GM12874 (cell line): ENCODE measurements around the gene BBC3.

Experiments used
- TF ChIP-seq, protein P1 (sequence below): IDR thresholded peaks from 2 replicates; pipeline ENCODE4 v1.5.1; 2011; ENCODE audit warnings: low read depth, mild to moderate bottlenecking, control low read depth, low read length, moderate library complexity; ENCODE audit not compliant: insufficient read depth

Gene BBC3

DNA sequence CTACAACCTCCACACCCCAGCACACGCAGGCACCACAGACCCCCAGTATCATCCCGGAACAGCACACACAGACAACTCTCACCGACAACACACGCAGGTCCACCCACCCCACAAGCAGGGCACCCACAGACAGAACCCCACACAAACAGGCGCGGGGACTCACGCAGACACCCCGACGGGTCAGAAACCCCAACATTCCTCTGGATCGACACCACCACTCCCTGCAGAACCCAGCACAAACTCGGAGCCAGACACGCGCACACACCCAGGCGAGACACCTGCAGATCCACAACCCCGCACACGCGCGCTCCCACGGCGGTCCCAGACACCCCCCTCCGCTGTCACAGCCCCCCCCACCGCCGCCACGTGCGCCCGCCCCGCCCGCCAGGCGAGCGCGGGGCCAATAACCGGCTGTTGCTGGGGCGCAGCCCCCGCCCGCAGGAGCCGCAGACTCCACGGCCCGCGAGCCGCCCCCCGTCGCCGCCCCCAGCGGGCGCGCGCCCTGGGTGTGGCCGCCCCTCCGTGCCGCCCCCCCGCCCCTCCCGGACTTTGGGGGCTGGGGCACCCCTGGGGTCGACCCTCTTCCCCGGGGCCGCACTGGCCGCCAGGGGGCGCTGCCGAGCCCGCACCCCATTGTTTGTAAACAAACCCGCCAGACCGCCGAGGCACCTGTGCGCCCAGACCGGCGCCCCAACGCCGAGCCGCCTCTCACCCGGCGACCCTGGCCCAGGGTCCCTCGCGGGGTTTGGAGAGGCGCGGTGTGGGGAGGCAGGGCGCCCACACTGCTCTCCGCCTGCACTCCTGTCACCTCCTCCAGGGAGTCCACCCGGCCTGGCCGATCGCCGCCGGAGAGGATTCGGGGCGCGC is 712 bp downstream of the BBC3 start:
- TF ChIP-seq, protein P1, sequence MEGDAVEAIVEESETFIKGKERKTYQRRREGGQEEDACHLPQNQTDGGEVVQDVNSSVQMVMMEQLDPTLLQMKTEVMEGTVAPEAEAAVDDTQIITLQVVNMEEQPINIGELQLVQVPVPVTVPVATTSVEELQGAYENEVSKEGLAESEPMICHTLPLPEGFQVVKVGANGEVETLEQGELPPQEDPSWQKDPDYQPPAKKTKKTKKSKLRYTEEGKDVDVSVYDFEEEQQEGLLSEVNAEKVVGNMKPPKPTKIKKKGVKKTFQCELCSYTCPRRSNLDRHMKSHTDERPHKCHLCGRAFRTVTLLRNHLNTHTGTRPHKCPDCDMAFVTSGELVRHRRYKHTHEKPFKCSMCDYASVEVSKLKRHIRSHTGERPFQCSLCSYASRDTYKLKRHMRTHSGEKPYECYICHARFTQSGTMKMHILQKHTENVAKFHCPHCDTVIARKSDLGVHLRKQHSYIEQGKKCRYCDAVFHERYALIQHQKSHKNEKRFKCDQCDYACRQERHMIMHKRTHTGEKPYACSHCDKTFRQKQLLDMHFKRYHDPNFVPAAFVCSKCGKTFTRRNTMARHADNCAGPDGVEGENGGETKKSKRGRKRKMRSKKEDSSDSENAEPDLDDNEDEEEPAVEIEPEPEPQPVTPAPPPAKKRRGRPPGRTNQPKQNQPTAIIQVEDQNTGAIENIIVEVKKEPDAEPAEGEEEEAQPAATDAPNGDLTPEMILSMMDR = peak; percentile 89

- TF ChIP-seq, protein P1 = no peak
Measured at GRCh38 chr19:47229676-47230053, 1.3 kb downstream of the BBC3 start.

DNA sequence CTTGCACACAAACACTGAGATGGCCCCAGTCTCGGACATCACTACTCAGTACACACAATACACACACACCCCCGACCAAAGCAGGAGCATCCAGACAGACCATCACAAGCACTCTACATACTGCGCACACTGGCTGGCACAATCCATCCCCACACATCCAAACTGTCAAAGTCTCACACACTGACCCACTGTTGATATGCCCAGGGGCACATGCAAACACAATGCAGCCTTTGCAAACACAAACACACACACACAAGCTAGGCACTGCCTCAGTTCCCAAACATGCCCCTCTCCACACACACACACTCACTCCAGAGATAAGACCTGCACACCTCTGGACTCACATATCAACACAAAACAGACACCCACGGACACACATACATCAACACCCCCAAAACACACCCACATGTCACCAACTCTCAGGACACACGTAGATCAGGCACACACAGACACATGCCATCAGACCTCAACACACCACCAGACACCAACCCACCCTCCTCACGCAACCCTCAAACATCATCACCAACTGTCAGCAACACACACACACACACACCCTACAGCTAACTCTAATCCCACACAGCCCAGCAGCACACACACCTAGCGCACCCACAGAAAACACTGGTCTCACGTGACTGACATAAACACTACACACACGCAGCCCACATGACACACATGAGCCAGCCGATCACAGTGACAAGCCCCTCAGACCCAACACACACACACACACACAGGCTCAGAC is 1.9 kb downstream of the BBC3 start:
- TF ChIP-seq, protein P1 = no peak

- TF ChIP-seq, protein P1 = no peak
Measured at GRCh38 chr19:47228168-47228936, 2.6 kb downstream of the BBC3 start.

DNA sequence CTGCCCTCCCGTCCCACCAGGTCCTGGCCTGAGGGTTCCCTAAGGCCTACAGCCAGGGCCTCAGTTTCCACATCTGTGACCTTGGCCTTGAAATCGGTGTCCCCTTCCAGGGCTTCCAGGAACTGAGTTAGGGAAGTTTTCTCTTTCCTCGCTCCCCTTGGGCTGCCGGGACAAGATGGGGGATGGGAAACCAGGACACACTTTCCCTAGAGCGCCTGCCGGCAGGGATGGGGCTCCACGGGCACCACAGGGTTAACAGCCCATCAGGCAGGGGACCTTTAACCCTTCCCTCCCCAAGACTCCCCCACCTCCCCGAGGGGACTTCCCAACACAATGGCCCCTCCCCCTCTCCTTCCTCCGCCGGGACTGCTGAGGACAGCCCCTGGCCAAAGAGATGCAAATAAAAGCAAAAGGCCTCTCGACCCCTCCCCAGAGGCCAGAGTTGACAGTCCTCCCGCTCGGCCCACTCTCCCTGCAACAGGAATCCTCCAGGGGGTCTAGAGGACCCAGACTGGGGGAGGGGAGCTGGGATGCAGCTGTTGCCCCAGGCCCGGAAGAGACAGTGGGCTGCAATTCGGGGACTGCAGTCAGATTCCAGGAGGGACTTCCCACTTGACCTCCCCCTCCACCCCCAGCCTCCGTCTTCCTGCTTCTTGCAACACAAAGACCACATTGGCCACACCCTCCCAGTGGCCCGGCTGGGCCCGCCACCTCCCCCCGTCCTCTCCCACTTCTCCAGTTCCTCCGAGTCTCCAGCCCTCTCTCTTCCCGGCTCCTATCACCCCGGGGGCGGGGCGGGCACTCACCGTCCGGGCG is 3.4 kb downstream of the BBC3 start:
- TF ChIP-seq, protein P1 = no peak

GRCh38 chr19:47226426-47227351 is 4.3 kb downstream of the BBC3 start:
- TF ChIP-seq, protein P1 = no peak
